Tibial nerve (tissue), 4 donors: ENCODE results near the gene LDLRAP1.

Source experiments
- EP300 ChIP-seq, 2 donors: sonication (generic); formaldehyde crosslinking; IDR thresholded peaks; one replicate each; pipeline ENCODE4 v1.6.1; 2017; ENCODE audit warnings: antibody characterized with exemption in 2 of 2, mild to moderate bottlenecking in 1 of 2
- TF ChIP-seq, protein P1 (sequence below), 5 experiments: fragments of 200-600 bp in 3 of 5; fragments of 450-650 bp in 2 of 5; sonication (generic) in 3 of 5; IDR thresholded peaks; one replicate each; pipeline ENCODE4 v1.5.1; 2016 to 2019; ENCODE audit warnings: antibody characterized with exemption in 5 of 5, mild to moderate bottlenecking in 3 of 5, moderate library complexity in 2 of 5

DNA sequence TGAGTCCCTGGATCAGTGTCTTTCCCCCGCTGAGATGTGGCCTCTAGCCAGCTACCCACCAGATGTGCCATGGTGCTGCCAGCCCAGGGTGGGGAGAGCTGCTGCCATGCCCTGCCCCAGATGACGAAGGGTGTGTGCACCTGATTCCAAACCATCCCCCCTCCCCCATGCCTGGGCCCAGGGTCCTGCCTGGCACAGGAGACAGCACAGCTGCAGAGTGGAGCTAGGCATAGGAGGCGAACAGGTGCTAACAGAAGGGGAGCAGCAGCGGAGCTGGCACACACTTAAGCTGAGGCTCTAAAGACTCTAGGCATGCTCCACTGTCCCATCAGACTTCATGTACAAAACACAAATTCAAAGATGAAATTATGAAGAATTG lies 9.0 kb upstream of the LDLRAP1 start:
- TF ChIP-seq, protein P1, sequence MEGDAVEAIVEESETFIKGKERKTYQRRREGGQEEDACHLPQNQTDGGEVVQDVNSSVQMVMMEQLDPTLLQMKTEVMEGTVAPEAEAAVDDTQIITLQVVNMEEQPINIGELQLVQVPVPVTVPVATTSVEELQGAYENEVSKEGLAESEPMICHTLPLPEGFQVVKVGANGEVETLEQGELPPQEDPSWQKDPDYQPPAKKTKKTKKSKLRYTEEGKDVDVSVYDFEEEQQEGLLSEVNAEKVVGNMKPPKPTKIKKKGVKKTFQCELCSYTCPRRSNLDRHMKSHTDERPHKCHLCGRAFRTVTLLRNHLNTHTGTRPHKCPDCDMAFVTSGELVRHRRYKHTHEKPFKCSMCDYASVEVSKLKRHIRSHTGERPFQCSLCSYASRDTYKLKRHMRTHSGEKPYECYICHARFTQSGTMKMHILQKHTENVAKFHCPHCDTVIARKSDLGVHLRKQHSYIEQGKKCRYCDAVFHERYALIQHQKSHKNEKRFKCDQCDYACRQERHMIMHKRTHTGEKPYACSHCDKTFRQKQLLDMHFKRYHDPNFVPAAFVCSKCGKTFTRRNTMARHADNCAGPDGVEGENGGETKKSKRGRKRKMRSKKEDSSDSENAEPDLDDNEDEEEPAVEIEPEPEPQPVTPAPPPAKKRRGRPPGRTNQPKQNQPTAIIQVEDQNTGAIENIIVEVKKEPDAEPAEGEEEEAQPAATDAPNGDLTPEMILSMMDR (IDR thresholded peaks at IDR 0.05), result no peak
- TF ChIP-seq EP300 (IDR thresholded peaks at IDR 0.05), result no peak
